HepG2 (cell line): ENCODE measurements around the gene UTP15. TPM values are rescaled to one million over a fixed set of nuclear protein-coding genes. Genes with fewer than 3 reads are reported as not detected.
A peak's percentile ranks its signal among the peaks of the same experiment; 100 is the strongest.

Source experiments
- ARID2 ChIP-seq: sonication (generic); formaldehyde crosslinking; IDR thresholded peaks from 2 replicates; pipeline ENCODE4 v1.8.1; 2022; ENCODE audit warnings: mild to moderate bottlenecking, missing genetic modification reagents, borderline replicate concordance
- CBFB ChIP-seq: sonication (generic); formaldehyde crosslinking; IDR thresholded peaks from 2 replicates; pipeline ENCODE4 v1.4.0; 2020; ENCODE audit warnings: missing genetic modification reagents
- DRAP1 ChIP-seq: IDR thresholded peaks from 2 replicates; pipeline ENCODE4 v1.6.1; 2016; ENCODE audit warnings: missing genetic modification reagents, missing compliant biosample characterization
- FIP1L1 ChIP-seq: fragments of 200-400 bp; formaldehyde crosslinking; IDR thresholded peaks from 2 replicates; pipeline ENCODE4 v1.6.1; 2018; ENCODE audit warnings: low read depth, mild to moderate bottlenecking, low read length, moderate library complexity, borderline replicate concordance; ENCODE audit not compliant: insufficient read depth
- FOXK2 ChIP-seq: fragments of 450-650 bp; IDR thresholded peaks from 2 replicates; pipeline ENCODE4 v1.6.1; 2016
- FOXP1 ChIP-seq, 2 experiments: fragments of 450-650 bp in 1 of 2; IDR thresholded peaks; 2 replicates each; pipeline ENCODE4 v1.6.1; 2017 to 2018; ENCODE audit warnings: antibody characterized with exemption in 1 of 2
- GATAD2A ChIP-seq: IDR thresholded peaks from 2 replicates; pipeline ENCODE4 v1.6.1; 2016
- HMGA1 ChIP-seq: sonication (generic); formaldehyde crosslinking; conservative IDR thresholded peaks from 2 replicates; pipeline ENCODE4 v1.4.0; 2020; ENCODE audit warnings: missing genetic modification reagents
- HNRNPLL ChIP-seq: fragments of 200-400 bp; formaldehyde crosslinking; IDR thresholded peaks from 2 replicates; pipeline ENCODE4 v1.6.1; 2017; ENCODE audit warnings: mild to moderate bottlenecking, low read depth, low read length; ENCODE audit not compliant: poor library complexity, severe bottlenecking
- KMT2B ChIP-seq: IDR thresholded peaks from 2 replicates; pipeline ENCODE4 v1.6.1; 2016; ENCODE audit warnings: missing genetic modification reagents, missing compliant biosample characterization
- MLXIP ChIP-seq: sonication (generic); formaldehyde crosslinking; IDR thresholded peaks from 2 replicates; pipeline ENCODE4 v1.9.0; 2021; ENCODE audit warnings: missing genetic modification reagents, borderline replicate concordance
- MTA1 ChIP-seq: sonication (generic); formaldehyde crosslinking; IDR thresholded peaks from 2 replicates; pipeline ENCODE4 v1.4.0; 2020; ENCODE audit warnings: missing genetic modification reagents, mild to moderate bottlenecking, borderline replicate concordance
- SP2 ChIP-seq: sonication (generic); formaldehyde crosslinking; IDR thresholded peaks from 2 replicates; pipeline ENCODE4 v1.5.1; 2020; ENCODE audit warnings: mild to moderate bottlenecking, missing genetic modification reagents
- SSRP1 ChIP-seq: IDR thresholded peaks from 2 replicates; pipeline ENCODE4 v1.6.1; 2016; ENCODE audit warnings: control low read depth
- ZC3H4 ChIP-seq: sonication (generic); formaldehyde crosslinking; IDR thresholded peaks from 2 replicates; pipeline ENCODE4 v1.4.0; 2020; ENCODE audit warnings: missing genetic modification reagents, borderline replicate concordance
- ZNF225 ChIP-seq: sonication (generic); formaldehyde crosslinking; IDR thresholded peaks from 2 replicates; pipeline ENCODE4 v1.4.0; 2020; ENCODE audit warnings: mild to moderate bottlenecking, missing genetic modification reagents
- ZNF234 ChIP-seq: sonication (generic); formaldehyde crosslinking; conservative IDR thresholded peaks from 2 replicates; pipeline ENCODE4 v1.5.1; 2020; ENCODE audit warnings: mild to moderate bottlenecking, missing genetic modification reagents
- ZNF292 ChIP-seq: sonication (generic); formaldehyde crosslinking; IDR thresholded peaks from 2 replicates; pipeline ENCODE4 v1.8.1; 2022; ENCODE audit warnings: mild to moderate bottlenecking, low read depth, missing genetic modification reagents, borderline replicate concordance
- ZNF333 ChIP-seq: sonication (generic); formaldehyde crosslinking; IDR thresholded peaks from 2 replicates; pipeline ENCODE4 v1.4.0; 2020; ENCODE audit warnings: mild to moderate bottlenecking, missing genetic modification reagents, borderline replicate concordance
- ZNF451 ChIP-seq: sonication (generic); formaldehyde crosslinking; IDR thresholded peaks from 2 replicates; pipeline ENCODE4 v1.5.0; 2020; ENCODE audit warnings: mild to moderate bottlenecking, missing genetic modification reagents
- ZNF550 ChIP-seq: sonication (generic); formaldehyde crosslinking; IDR thresholded peaks from 2 replicates; pipeline ENCODE4 v1.4.0; 2020; ENCODE audit warnings: mild to moderate bottlenecking, missing genetic modification reagents, borderline replicate concordance
- ZNF782 ChIP-seq: sonication (generic); formaldehyde crosslinking; IDR thresholded peaks from 2 replicates; pipeline ENCODE4 v1.4.0; 2020; ENCODE audit warnings: missing genetic modification reagents, mild to moderate bottlenecking, borderline replicate concordance
- ZZZ3 ChIP-seq: sonication (generic); formaldehyde crosslinking; IDR thresholded peaks from 2 replicates; pipeline ENCODE4 v1.4.0; 2020; ENCODE audit warnings: missing genetic modification reagents, mild to moderate bottlenecking, borderline replicate concordance
- polyA plus RNA-seq, 8 experiments: library from polyadenylated mRNA; depleted of rRNA in 3 of 8; stranded (reverse) in 7 of 8; unstranded in 1 of 8; fragments of >200 nt; fragmentation: Illumina TruSeq in 4 of 8; extraction: Trizol in 4 of 8; gene quantifications; 2 replicates each; pipeline versions ENCODE4 v1.2.1 to v1.2.3, GENCODE V29; 2011 to 2016; ENCODE audit warnings: low read depth in 4 of 8, missing spikeins in 1 of 8, mixed read lengths in 1 of 8; ENCODE audit not compliant: insufficient read depth in 1 of 8
- total RNA-seq, 5 experiments: library from RNA; depleted of rRNA; stranded (reverse); fragments of >200 nt; fragmentation: Illumina TruSeq; extraction: Trizol; gene quantifications; 2 replicates each; pipeline ENCODE4 v1.2.3, GENCODE V29; 2016; ENCODE audit warnings: low read depth in 1 of 5
- TF ChIP-seq, protein P1 (sequence below): sonication (generic); formaldehyde crosslinking; IDR thresholded peaks from 2 replicates; pipeline ENCODE4 v1.8.0; 2022; ENCODE audit warnings: mild to moderate bottlenecking, missing genetic modification reagents, moderate library complexity
- TF ChIP-seq, protein P2 (sequence below): sonication (generic); formaldehyde crosslinking; IDR thresholded peaks from 2 replicates; pipeline ENCODE4 v1.5.1; 2020; ENCODE audit warnings: mild to moderate bottlenecking, missing genetic modification reagents, borderline replicate concordance

UTP15 gene
- total and polyA plus RNA-seq, 2 of the 13 experiments (the other 11 are each of a cell fraction or from before 2014, with no cell fraction given), result 7.3 to 35.8 TPM

DNA sequence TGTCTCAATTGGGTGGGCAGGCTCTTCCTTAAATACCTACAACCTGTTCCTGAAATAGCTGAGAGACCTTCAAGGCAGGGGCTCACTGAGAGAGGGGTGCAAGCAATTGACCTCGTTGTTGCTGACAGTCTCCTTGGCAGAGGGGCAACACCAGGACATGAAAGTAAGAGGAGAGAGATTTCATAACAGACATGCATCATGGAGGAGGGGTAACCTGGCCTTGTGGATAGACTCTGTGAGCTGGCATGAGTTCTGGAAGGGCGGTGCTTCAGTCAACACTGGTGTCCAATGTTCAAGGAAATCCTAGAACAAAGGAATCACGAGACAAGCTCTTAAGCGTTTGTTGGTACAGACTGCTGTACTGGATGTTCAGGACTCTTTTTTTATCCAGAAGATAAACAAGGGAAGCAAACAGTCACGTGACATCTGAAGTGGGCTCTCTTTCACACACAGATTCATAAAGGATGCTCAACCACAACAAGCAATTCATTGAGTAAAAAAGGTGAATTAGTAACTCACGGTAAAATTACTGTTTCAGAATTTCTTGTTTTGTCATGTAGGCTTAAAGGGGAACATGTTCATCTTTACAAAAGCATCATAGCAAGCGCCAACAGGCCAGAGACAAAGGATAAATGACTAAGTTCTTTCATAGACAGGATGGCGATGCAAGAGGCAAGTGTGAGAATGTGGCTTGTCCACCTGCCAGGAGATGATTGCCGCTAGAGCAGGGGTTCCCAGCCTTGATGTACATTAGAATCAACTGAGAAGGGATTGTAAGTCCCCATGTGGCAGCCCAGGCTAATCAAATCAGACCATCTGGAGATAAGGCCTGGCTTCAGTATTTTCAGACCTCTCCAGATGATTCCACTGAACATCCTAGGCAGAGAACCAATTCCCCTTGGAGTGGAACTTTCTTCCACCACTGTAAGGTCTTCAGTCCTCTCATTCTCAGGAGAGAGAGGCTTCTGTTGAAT is 20.8 kb upstream of the UTP15 start (continued):
- TF ChIP-seq MLXIP (CRISPR knock-in tag), result peak; percentile 68; the same call in 1 of the 2 replicates
- TF ChIP-seq FOXK2, result peak; percentile 98
- 0 out of 2 replicates have a peak, but pooled peaks have one; percentile 58 for TF ChIP-seq ARID2 (CRISPR knock-in tag)
- peak; percentile 76 for TF ChIP-seq CBFB (CRISPR knock-in tag)
- no peak; the same call in 1 of the 2 replicates for TF ChIP-seq ZNF782 (CRISPR knock-in tag)
- no peak for TF ChIP-seq SP2
- no peak for TF ChIP-seq HNRNPLL
- TF ChIP-seq ZC3H4 (CRISPR knock-in tag), result no peak
- TF ChIP-seq SSRP1 (CRISPR knock-in tag), result no peak
- TF ChIP-seq, protein P1, sequence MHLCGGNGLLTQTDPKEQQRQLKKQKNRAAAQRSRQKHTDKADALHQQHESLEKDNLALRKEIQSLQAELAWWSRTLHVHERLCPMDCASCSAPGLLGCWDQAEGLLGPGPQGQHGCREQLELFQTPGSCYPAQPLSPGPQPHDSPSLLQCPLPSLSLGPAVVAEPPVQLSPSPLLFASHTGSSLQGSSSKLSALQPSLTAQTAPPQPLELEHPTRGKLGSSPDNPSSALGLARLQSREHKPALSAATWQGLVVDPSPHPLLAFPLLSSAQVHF, result no peak
- 0 out of 2 replicates have a peak, but pooled peaks have one; percentile 69 for TF ChIP-seq MTA1
- no peak for TF ChIP-seq ZNF225 (CRISPR knock-in tag)
- no peak for TF ChIP-seq ZNF451 (CRISPR knock-in tag)
- TF ChIP-seq ZNF333 (CRISPR knock-in tag), result no peak
- TF ChIP-seq FOXP1 (IDR thresholded peaks at IDR 0.05), result peak; percentile 97
- peak; percentile 99 for TF ChIP-seq FOXP1 (CRISPR knock-in tag; IDR thresholded peaks at IDR 0.05)
- TF ChIP-seq, protein P2, sequence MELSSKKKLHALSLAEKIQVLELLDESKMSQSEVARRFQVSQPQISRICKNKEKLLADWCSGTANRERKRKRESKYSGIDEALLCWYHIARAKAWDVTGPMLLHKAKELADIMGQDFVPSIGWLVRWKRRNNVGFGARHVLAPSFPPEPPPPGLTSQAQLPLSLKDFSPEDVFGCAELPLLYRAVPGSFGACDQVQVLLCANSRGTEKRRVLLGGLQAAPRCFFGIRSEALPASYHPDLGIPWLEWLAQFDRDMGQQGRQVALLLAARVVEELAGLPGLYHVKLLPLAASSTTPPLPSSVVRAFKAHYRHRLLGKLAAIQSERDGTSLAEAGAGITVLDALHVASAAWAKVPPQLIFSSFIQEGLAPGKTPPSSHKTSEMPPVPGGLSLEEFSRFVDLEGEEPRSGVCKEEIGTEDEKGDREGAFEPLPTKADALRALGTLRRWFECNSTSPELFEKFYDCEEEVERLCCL (CRISPR knock-in tag), result no peak
- TF ChIP-seq ZZZ3 (CRISPR knock-in tag), result no peak
- TF ChIP-seq HMGA1 (CRISPR knock-in tag), result no peak
- TF ChIP-seq ZNF234 (CRISPR knock-in tag), result no peak
- no peak for TF ChIP-seq ZNF550
- TF ChIP-seq FIP1L1, result no peak
- no peak for TF ChIP-seq KMT2B (CRISPR knock-in tag)
- peak; percentile 31; the same call in 1 of the 2 replicates for TF ChIP-seq ZNF292 (CRISPR knock-in tag)
- TF ChIP-seq GATAD2A (CRISPR knock-in tag), result peak; percentile 96
- no peak for TF ChIP-seq DRAP1 (CRISPR knock-in tag)
